ENCODE data around the gene SCO1.

SCO1 gene

DNA sequence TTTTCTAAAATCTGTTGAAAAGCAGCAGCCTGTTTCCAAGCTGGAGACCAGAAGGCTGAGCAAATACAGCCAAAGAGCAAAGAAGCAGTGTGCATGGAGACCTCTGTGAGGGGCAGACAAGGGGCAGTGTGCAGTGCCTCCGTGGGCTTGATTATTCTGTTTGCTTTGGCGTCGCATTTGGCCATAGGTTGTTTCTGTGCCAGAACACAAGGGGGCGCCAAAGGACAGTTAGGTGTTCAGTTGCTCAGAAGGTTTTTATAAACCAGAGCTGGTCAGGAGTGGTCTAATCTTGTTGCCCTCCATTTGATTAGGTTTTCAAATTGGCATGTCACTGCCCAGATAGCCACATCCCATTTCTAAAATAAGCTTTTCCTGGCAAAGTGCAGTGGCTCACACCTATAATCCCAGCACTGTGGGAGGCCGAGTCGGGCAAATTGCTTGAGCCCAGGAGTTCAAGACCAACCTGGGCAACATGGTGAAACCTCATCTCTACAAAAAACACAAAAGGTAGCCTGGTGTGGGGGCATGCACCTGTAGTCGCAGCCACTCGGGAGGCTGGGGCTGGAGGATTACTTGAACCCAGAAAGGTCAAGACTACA lies 50.8 kb downstream of the SCO1 start:
- DNase-seq (ENCODE audit: insufficient read length, low spot score) (peak; percentile 41), FAIRE-seq (peak; percentile 83)
- TF ChIP-seq POLR2AphosphoS5 (IDR thresholded peaks at IDR 0.05; ENCODE audit: low read depth, low read length) (no peak), PAX5 (IDR thresholded peaks at IDR 0.05; ENCODE audit: insufficient read depth, low read length, severe bottlenecking) (no peak), SPI1 (IDR thresholded peaks at IDR 0.05; ENCODE audit: low read depth, low read length) (no peak), TAF1 (IDR thresholded peaks at IDR 0.05; ENCODE audit: low read depth, low read length) (no peak), POLR2A (IDR thresholded peaks at IDR 0.05; ENCODE audit: low read depth, low read length) (no peak), POU2F2 (IDR thresholded peaks at IDR 0.05; ENCODE audit: low read depth, low read length) (no peak)

DNA sequence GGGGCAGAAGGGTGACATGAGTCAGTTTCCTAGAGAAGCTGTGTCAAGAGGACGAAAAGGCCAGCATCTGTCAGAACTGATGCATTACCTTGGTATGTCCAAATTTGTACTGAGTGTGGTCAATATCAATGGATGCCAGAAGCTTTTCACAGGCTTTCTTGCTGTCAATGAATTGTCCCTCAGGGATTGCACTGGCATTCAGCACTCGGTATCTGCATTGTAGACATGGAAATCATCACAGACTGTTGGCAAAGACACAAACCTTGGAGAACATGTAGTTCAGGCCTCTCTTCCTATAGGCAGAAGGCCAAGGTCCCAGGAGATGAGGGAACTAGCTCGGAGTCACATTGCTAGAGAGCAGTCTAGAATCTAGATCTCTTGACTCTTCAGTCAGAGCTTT lies 56.9 kb downstream of the SCO1 start:
- TF ChIP-seq POLR2A (IDR thresholded peaks at IDR 0.05; ENCODE audit: low read depth, low read length) (no peak), POLR2AphosphoS5 (IDR thresholded peaks at IDR 0.05; ENCODE audit: low read depth, low read length) (no peak), SPI1 (IDR thresholded peaks at IDR 0.05; ENCODE audit: low read depth, low read length) (no peak), POU2F2 (IDR thresholded peaks at IDR 0.05; ENCODE audit: low read depth, low read length) (no peak), PAX5 (IDR thresholded peaks at IDR 0.05; ENCODE audit: insufficient read depth, low read length, severe bottlenecking) (no peak), TAF1 (IDR thresholded peaks at IDR 0.05; ENCODE audit: low read depth, low read length) (no peak)
- no peak for DNase-seq (ENCODE audit: insufficient read length, low spot score)
- FAIRE-seq = no peak

- no peak for TF ChIP-seq POLR2AphosphoS5 (IDR thresholded peaks at IDR 0.05; ENCODE audit: low read depth, low read length)
- TF ChIP-seq TAF1 (IDR thresholded peaks at IDR 0.05; ENCODE audit: low read depth, low read length) = no peak
- no peak for TF ChIP-seq POLR2A (IDR thresholded peaks at IDR 0.05; ENCODE audit: low read depth, low read length)
- no peak for TF ChIP-seq SPI1 (IDR thresholded peaks at IDR 0.05; ENCODE audit: low read depth, low read length)
- TF ChIP-seq POU2F2 (IDR thresholded peaks at IDR 0.05; ENCODE audit: low read depth, low read length) = no peak
- TF ChIP-seq PAX5 (IDR thresholded peaks at IDR 0.05; ENCODE audit: insufficient read depth, low read length, severe bottlenecking) = no peak
- FAIRE-seq = no peak
- DNase-seq (ENCODE audit: insufficient read length, low spot score) = no peak
Observed at GRCh38 chr17:10638151-10638550, 59.2 kb downstream of the SCO1 start.

GRCh38 chr17:10635290-10635689 lies 62.0 kb downstream of the SCO1 start:
- TF ChIP-seq PAX5 (IDR thresholded peaks at IDR 0.05; ENCODE audit: insufficient read depth, low read length, severe bottlenecking) (no peak), SPI1 (IDR thresholded peaks at IDR 0.05; ENCODE audit: low read depth, low read length) (no peak), POLR2AphosphoS5 (IDR thresholded peaks at IDR 0.05; ENCODE audit: low read depth, low read length) (no peak), TAF1 (IDR thresholded peaks at IDR 0.05; ENCODE audit: low read depth, low read length) (no peak), POLR2A (IDR thresholded peaks at IDR 0.05; ENCODE audit: low read depth, low read length) (no peak), POU2F2 (IDR thresholded peaks at IDR 0.05; ENCODE audit: low read depth, low read length) (no peak)
- no peak for FAIRE-seq
- DNase-seq (ENCODE audit: insufficient read length, low spot score) = no peak

GRCh38 chr17:10633738-10634379 lies 63.5 kb downstream of the SCO1 start:
- FAIRE-seq (peak; percentile 99), DNase-seq (ENCODE audit: insufficient read length, low spot score) (peak; percentile 54)
- TF ChIP-seq SPI1 (IDR thresholded peaks at IDR 0.05; ENCODE audit: low read depth, low read length) (no peak), POLR2A (IDR thresholded peaks at IDR 0.05; ENCODE audit: low read depth, low read length) (no peak), PAX5 (IDR thresholded peaks at IDR 0.05; ENCODE audit: insufficient read depth, low read length, severe bottlenecking) (peak; percentile 52), POLR2AphosphoS5 (IDR thresholded peaks at IDR 0.05; ENCODE audit: low read depth, low read length) (no peak), POU2F2 (IDR thresholded peaks at IDR 0.05; ENCODE audit: low read depth, low read length) (0 out of 2 replicates have a peak, but pooled peaks have one; percentile 73), TAF1 (IDR thresholded peaks at IDR 0.05; ENCODE audit: low read depth, low read length) (no peak)

DNA sequence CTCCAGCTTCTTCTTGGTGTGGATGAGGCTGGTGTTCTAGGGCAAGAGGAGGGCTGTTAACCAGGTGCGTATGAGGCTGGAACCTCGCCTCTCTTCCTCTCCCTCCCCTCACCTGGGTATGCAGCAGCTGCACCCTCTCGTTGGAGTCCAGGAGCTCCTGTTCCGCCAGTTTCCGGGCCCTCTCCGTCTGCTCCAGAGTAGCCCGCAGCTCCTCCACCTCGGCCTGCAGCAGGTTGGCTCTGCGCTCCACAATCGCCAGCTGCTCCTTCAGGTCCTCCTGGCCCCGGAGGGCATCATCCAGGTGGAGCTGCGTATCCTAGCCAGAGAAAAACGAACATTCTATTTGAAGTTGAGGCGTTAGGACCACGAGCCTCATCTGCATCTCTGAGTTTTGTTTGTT lies 65.6 kb downstream of the SCO1 start:
- no peak for FAIRE-seq
- TF ChIP-seq POLR2A (IDR thresholded peaks at IDR 0.05; ENCODE audit: low read depth, low read length) (no peak), TAF1 (IDR thresholded peaks at IDR 0.05; ENCODE audit: low read depth, low read length) (no peak), SPI1 (IDR thresholded peaks at IDR 0.05; ENCODE audit: low read depth, low read length) (no peak), POU2F2 (IDR thresholded peaks at IDR 0.05; ENCODE audit: low read depth, low read length) (no peak), PAX5 (IDR thresholded peaks at IDR 0.05; ENCODE audit: insufficient read depth, low read length, severe bottlenecking) (no peak), POLR2AphosphoS5 (IDR thresholded peaks at IDR 0.05; ENCODE audit: low read depth, low read length) (no peak)
- DNase-seq (ENCODE audit: insufficient read length, low spot score) = no peak

- DNase-seq (ENCODE audit: insufficient read length, low spot score) (peak; percentile 30), FAIRE-seq (peak; percentile 82)
- no peak for TF ChIP-seq POU2F2 (IDR thresholded peaks at IDR 0.05; ENCODE audit: low read depth, low read length)
- no peak for TF ChIP-seq TAF1 (IDR thresholded peaks at IDR 0.05; ENCODE audit: low read depth, low read length)
- TF ChIP-seq POLR2AphosphoS5 (IDR thresholded peaks at IDR 0.05; ENCODE audit: low read depth, low read length) = no peak
- no peak for TF ChIP-seq SPI1 (IDR thresholded peaks at IDR 0.05; ENCODE audit: low read depth, low read length)
- TF ChIP-seq POLR2A (IDR thresholded peaks at IDR 0.05; ENCODE audit: low read depth, low read length) = no peak
- TF ChIP-seq PAX5 (IDR thresholded peaks at IDR 0.05; ENCODE audit: insufficient read depth, low read length, severe bottlenecking) = no peak
Observed at GRCh38 chr17:10631048-10631700, 66.2 kb downstream of the SCO1 start.

DNA sequence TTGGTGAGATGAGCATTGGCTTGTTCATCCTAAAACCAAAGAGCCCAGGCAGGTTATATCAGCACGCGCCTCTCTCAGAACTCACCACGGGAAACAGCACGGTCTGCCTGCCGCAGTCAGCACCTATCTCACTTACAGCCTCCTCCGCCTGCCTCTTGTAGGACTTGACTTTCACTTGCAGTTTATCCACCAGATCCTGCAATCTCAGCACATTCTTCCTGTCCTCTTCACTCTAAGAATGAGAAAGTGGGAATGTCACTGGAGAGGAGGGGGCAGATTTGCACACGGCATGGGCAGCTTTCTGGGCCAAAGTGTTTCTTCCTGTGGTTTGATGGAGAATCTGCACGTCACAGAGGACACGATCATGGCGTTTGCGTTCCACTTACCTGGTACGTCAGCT lies 67.6 kb downstream of the SCO1 start:
- TF ChIP-seq POLR2AphosphoS5 (IDR thresholded peaks at IDR 0.05; ENCODE audit: low read depth, low read length) (no peak), POU2F2 (IDR thresholded peaks at IDR 0.05; ENCODE audit: low read depth, low read length) (no peak), SPI1 (IDR thresholded peaks at IDR 0.05; ENCODE audit: low read depth, low read length) (no peak), PAX5 (IDR thresholded peaks at IDR 0.05; ENCODE audit: insufficient read depth, low read length, severe bottlenecking) (no peak), POLR2A (IDR thresholded peaks at IDR 0.05; ENCODE audit: low read depth, low read length) (no peak), TAF1 (IDR thresholded peaks at IDR 0.05; ENCODE audit: low read depth, low read length) (no peak)
- DNase-seq (ENCODE audit: insufficient read length, low spot score) (no peak), FAIRE-seq (no peak)

DNA sequence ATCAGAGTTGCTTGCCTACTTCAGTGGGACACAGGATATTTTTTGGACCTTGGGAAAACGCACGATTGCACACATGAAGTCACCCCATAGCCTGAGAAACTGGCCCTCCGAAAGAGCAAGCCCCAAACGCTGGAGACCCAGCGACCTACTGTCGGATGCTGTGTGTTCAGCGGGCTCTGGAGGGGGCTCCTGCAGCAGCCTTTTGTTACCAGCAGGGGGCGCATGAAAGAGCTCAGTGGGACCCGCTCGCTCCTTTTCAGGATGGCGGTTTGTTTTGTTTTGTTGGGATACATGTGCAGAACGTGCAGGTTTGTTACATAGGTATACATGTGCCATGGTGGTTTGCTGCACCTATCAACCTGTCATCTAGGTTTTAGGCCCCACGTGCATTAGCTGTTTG lies 68.6 kb downstream of the SCO1 start:
- FAIRE-seq = no peak
- no peak for DNase-seq (ENCODE audit: insufficient read length, low spot score)

More for the DNA sequence above, 68.6 kb downstream of the SCO1 start:
- TF ChIP-seq TAF1 (IDR thresholded peaks at IDR 0.05; ENCODE audit: low read depth, low read length) (no peak), POLR2A (IDR thresholded peaks at IDR 0.05; ENCODE audit: low read depth, low read length) (no peak)
